ENCODE measurements around the gene ZGRF1.

- no peak for TF ChIP-seq CTCF (IDR thresholded peaks at IDR 0.05; ENCODE audit: low read depth, low read length, poor library complexity, severe bottlenecking)
- TF ChIP-seq EZH2phosphoT487 (IDR thresholded peaks at IDR 0.05; ENCODE audit: borderline replicate concordance, low read length) = no peak
Observed at GRCh38 chr4:112521123-112522023, 115.3 kb downstream of the ZGRF1 start.
